Gastroesophageal sphincter (tissue), 2 donors: ENCODE measurements around the gene SMCO3.

Experiments
- POLR2A ChIP-seq, 2 donors: fragments of 450-650 bp; IDR thresholded peaks; one replicate each; pipeline ENCODE4 v1.6.1; 2017; ENCODE audit warnings: antibody characterized with exemption in 2 of 2, mild to moderate bottlenecking in 2 of 2, moderate library complexity in 1 of 2
- POLR2AphosphoS5 ChIP-seq: sonication (generic); formaldehyde crosslinking; IDR thresholded peaks from one replicate; pipeline ENCODE4 v1.6.1; 2017; ENCODE audit warnings: antibody characterized with exemption

GRCh38 chr12:14773685-14774073 is 40.3 kb downstream of the SMCO3 start:
- no peak for TF ChIP-seq POLR2AphosphoS5
- TF ChIP-seq POLR2A (IDR thresholded peaks at IDR 0.05) = no peak
